Bronchial epithelial cell (primary cell): Measurements from ENCODE around the gene TADA3. TPM values are rescaled to one million over a fixed set of nuclear protein-coding genes. Genes with fewer than 3 reads are reported as not detected.

Source experiments
- DNase-seq: peaks from one replicate; pipeline ENCODE4 v3.0.0-alpha.2; 2010; ENCODE audit warnings: low read depth
- FAIRE-seq: peaks from 2 replicates; lab custom pipeline; 2011; peaks lifted over from hg19 to GRCh38; lab: Jason Lieb, UNC
- H3K27me3 ChIP-seq: 2 replicates; pipeline ENCODE4 v1.5.1; 2011; ENCODE audit warnings: low read length; ENCODE audit not compliant: control insufficient read depth, insufficient read depth
- H3K36me3 ChIP-seq: 2 replicates; pipeline ENCODE4 v1.5.1; 2011; ENCODE audit warnings: low read length; ENCODE audit not compliant: control insufficient read depth, insufficient read depth
- H3K4me3 ChIP-seq: 2 replicates; pipeline ENCODE4 v1.5.1; 2011; ENCODE audit warnings: mild to moderate bottlenecking, low read depth, low read length, control low read depth
- total RNA-seq: library from RNA; depleted of rRNA; stranded (reverse); fragments of >200 nt; gene quantifications from 2 replicates; pipeline ENCODE4 v1.2.1, GENCODE V29; 2014
- TF ChIP-seq, protein P1 (sequence below): IDR thresholded peaks from 2 replicates; pipeline ENCODE4 v1.5.1; 2011; ENCODE audit warnings: mild to moderate bottlenecking, moderate library complexity, low read length, control low read depth, inconsistent platforms; ENCODE audit not compliant: insufficient read depth, severe bottlenecking

Gene TADA3, protein sequence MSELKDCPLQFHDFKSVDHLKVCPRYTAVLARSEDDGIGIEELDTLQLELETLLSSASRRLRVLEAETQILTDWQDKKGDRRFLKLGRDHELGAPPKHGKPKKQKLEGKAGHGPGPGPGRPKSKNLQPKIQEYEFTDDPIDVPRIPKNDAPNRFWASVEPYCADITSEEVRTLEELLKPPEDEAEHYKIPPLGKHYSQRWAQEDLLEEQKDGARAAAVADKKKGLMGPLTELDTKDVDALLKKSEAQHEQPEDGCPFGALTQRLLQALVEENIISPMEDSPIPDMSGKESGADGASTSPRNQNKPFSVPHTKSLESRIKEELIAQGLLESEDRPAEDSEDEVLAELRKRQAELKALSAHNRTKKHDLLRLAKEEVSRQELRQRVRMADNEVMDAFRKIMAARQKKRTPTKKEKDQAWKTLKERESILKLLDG
- total RNA-seq, result 46.9 and 78.5 TPM in 2 replicates

DNA sequence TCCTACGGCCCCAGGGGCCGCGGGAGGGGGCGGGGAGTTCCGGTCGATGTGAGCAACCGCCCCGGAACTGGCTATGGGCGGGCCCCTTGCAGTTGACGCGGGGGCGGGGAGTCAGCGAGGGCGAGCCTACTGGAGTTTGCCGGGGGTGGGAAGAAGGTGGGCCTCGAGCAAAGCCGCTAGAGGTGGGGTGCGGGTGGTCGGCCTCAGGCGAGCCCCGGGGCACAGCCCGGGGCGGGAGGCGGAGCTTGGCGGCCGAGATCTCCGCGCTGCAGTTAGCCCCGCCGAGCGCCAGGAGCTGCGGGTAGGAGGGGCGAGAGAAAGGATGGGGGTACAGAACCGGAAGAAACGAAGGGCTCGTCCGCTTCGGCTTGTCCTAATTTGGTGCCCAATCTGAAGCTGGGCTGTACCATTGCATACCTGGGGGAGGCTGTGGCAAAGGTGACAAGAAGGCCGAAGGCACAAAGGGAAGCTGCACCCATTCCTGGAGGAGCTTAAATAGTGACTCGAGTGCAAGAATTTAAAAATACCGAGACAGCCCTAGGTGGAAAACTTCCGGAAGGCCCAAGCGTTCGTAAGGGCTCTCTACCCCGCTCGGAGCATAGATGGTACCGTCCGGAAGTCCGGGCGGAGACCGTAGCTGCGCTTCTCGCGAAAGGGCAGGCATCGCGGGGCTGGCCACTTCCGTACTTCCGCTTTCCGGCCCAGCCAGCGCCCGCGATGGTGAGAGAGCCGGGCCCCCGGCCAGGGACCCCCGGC is at the start of gene TADA3, which contains the start of gene ARPC4:
Gene TADA3, minus strand, starts transcription at position 69 of the 756 bp plus-strand sequence. CDS start 1,007 bp downstream, outside the sequence.
Gene ARPC4, plus strand, starts transcription at position 678 of the 756 bp plus-strand sequence. Its CDS starts 40 bp downstream, at position 718.
- peaks cover 14% of the 10 kb centered on the region for H3K36me3 ChIP-seq
- TF ChIP-seq, protein P1, sequence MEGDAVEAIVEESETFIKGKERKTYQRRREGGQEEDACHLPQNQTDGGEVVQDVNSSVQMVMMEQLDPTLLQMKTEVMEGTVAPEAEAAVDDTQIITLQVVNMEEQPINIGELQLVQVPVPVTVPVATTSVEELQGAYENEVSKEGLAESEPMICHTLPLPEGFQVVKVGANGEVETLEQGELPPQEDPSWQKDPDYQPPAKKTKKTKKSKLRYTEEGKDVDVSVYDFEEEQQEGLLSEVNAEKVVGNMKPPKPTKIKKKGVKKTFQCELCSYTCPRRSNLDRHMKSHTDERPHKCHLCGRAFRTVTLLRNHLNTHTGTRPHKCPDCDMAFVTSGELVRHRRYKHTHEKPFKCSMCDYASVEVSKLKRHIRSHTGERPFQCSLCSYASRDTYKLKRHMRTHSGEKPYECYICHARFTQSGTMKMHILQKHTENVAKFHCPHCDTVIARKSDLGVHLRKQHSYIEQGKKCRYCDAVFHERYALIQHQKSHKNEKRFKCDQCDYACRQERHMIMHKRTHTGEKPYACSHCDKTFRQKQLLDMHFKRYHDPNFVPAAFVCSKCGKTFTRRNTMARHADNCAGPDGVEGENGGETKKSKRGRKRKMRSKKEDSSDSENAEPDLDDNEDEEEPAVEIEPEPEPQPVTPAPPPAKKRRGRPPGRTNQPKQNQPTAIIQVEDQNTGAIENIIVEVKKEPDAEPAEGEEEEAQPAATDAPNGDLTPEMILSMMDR, result no peak
- peak within 1 kb of the TSS; percentile 94 for H3K4me3 ChIP-seq
- peak; percentile 89 for DNase-seq
- H3K27me3 ChIP-seq, result no peaks in the 10 kb centered on the region
- FAIRE-seq, result no peak

DNA sequence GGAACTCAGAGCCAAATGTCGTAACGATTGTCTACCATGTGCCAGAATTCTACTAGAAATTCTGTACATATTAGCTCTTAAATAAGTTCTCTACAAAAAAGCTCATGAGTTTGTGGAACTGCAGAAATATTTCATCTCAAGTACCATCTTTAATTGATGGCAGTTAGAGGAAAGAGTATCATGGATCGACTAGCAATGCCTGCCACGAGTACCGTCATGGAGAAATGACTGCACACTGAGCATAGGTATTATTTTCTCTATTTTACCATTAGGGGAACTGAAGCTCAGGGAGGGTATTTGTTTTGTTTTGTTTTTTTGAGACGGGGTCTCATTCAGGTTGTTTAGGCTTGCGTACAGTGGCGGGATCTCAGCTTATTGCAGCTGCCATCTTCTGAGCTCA is 48.7 kb upstream of the TADA3 start:
- peaks cover 19% of the 10 kb centered on the region for H3K36me3 ChIP-seq

DNA sequence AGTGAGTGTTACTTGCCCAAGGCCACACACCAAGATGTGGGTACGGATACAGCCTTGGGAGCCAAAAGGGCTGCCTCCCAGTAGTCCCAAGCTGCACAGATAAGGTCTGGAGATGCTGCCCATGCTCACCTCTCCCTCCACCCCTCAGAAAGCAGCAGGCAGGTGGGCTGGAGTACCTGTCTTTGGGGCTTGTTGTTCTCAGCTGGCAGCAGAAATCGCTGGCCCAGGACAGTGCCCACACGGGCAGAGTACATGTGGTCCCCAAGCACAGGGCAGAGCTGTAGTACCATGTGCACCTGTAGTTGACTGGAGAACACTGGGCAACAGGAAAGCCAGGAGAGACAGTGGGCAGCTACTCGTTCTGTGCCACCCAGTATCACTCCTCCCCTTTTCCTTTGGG is 46.6 kb upstream of the TADA3 start:
- H3K36me3 ChIP-seq, result peaks cover 26% of the 10 kb centered on the region

More for the DNA sequence above, 48.7 kb upstream of the TADA3 start:
- DNase-seq, result no peak
- FAIRE-seq, result no peak
- no peak overlapping the region for H3K4me3 ChIP-seq
- TF ChIP-seq, protein P1, result no peak
- no peaks in the 10 kb centered on the region for H3K27me3 ChIP-seq

DNA sequence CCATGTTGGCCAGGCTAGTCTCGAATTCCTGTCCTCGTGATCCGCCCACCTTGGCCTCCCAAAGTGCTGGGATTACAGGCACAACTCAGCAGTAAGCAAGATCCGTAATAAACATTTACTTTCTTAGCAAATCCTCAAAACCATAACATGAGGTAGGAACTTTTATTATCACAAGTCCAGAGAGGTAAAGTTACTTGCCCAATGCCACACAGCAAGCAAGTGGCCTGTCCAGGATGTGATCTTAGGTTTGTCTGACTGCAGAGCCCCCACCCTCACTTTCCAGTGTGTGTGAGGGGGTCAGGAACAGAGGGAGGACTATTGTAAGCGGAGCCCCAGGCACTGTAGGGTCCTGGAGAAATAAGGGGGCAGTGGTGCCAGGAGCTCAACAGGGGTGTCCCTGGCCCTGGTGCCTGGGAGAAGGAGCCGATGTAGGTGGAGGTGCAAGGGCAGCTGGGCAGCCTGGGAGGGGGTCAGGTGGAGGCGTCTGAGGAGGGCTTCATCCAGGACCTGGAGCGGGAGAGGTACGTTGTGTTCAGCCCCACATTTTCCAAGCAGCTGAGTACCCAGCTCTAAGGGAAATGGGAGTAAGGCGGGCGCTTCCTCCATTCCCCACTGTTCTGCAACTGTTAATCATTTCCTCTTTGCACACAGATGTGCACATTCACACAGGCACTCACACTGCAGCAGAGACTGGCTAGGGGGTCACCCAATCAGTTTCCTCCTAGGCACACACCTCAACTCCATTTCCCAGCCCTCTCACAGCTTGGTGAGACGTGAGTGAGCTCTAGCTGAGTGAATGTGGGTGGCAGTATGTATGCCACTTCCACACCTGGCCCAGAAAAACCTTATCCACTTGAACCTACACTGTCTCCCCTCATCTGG is 45.7 kb upstream of the TADA3 start:
- TF ChIP-seq, protein P1, result no peak
- H3K36me3 ChIP-seq, result peaks cover 29% of the 10 kb centered on the region
- FAIRE-seq (no peak), DNase-seq (no peak)
- H3K4me3 ChIP-seq, result no peak overlapping the region
- no peaks in the 10 kb centered on the region for H3K27me3 ChIP-seq

More for the DNA sequence above, 46.6 kb upstream of the TADA3 start:
- Histone ChIP-seq H3K4me3 (no peak overlapping the region), H3K27me3 (no peaks in the 10 kb centered on the region)
- TF ChIP-seq, protein P1, result no peak
- DNase-seq (no peak), FAIRE-seq (no peak)
